H1 (cell line): ENCODE measurements around the gene ADAD2.

Source experiments
- BCL11A ChIP-seq, 2 experiments: IDR thresholded peaks; one replicate each; pipeline ENCODE4 v1.6.1; 2011; ENCODE audit warnings: low read depth in 2 of 2, low read length in 2 of 2, mild to moderate bottlenecking in 2 of 2
- EP300 ChIP-seq, 2 experiments: IDR thresholded peaks; 1 replicate in 1 of 2; 2 replicates in 1 of 2; pipeline ENCODE4 v1.6.1; 2011 to 2012; ENCODE audit warnings: low read depth in 2 of 2, low read length in 2 of 2, mild to moderate bottlenecking in 2 of 2, borderline replicate concordance in 1 of 2, inconsistent platforms in 1 of 2, moderate library complexity in 1 of 2
- EZH2 ChIP-seq: fragments of 200-600 bp; sonication (generic); IDR thresholded peaks from 2 replicates; pipeline ENCODE4 v1.7.1; 2012; ENCODE audit warnings: low read depth, mild to moderate bottlenecking, moderate library complexity, low read length, inconsistent platforms; ENCODE audit not compliant: severe bottlenecking
- GTF2F1 ChIP-seq: IDR thresholded peaks from 2 replicates; pipeline ENCODE4 v1.6.1; 2012; ENCODE audit warnings: low read depth, low read length, improper control_type of control experiment, borderline replicate concordance
- JUN ChIP-seq: IDR thresholded peaks from 2 replicates; pipeline ENCODE4 v1.6.1; 2011; ENCODE audit warnings: low read depth, mild to moderate bottlenecking, improper control_type of control experiment, low read length
- POLR2A ChIP-seq, 2 experiments: IDR thresholded peaks; 1 replicate in 1 of 2; 2 replicates in 1 of 2; pipeline ENCODE4 v1.6.1; 2011; ENCODE audit warnings: low read depth in 2 of 2, low read length in 2 of 2, mild to moderate bottlenecking in 2 of 2; ENCODE audit errors: control extremely low read depth in 1 of 2
- POLR2AphosphoS5 ChIP-seq: IDR thresholded peaks from 2 replicates; pipeline ENCODE4 v1.6.1; 2011; ENCODE audit warnings: low read depth, low read length
- POU5F1 ChIP-seq: IDR thresholded peaks from 2 replicates; pipeline ENCODE4 v1.6.1; 2011; ENCODE audit warnings: low read depth, mild to moderate bottlenecking, low read length, moderate library complexity
- RAD21 ChIP-seq, 2 experiments: IDR thresholded peaks in 1 of 2; conservative IDR thresholded peaks in 1 of 2; 2 replicates each; pipeline ENCODE4 v1.6.1; 2011; ENCODE audit warnings: low read depth in 2 of 2, low read length in 2 of 2, improper control_type of control experiment in 1 of 2, inconsistent platforms in 1 of 2, mild to moderate bottlenecking in 1 of 2, moderate library complexity in 1 of 2
- RFX5 ChIP-seq: IDR thresholded peaks from 2 replicates; pipeline ENCODE4 v1.6.1; 2011; ENCODE audit warnings: low read depth, low read length, improper control_type of control experiment, borderline replicate concordance
- TAF1 ChIP-seq: IDR thresholded peaks from 2 replicates; pipeline ENCODE4 v1.6.1; 2011; ENCODE audit warnings: mild to moderate bottlenecking, low read depth, low read length
- TF ChIP-seq, protein P1 (sequence below), 3 experiments: IDR thresholded peaks; 1 replicate in 2 of 3; 2 replicates in 1 of 3; pipeline versions ENCODE4 v1.5.1 to v1.6.1; 2011; ENCODE audit warnings: low read length in 3 of 3, mild to moderate bottlenecking in 3 of 3, inconsistent platforms in 2 of 3, low read depth in 1 of 3, moderate library complexity in 1 of 3; ENCODE audit not compliant: insufficient read depth in 1 of 3; ENCODE audit errors: control extremely low read depth in 1 of 3
- TF ChIP-seq, protein P2 (sequence below): IDR thresholded peaks from 2 replicates; pipeline ENCODE4 v1.6.1; 2012; ENCODE audit warnings: inconsistent platforms

DNA sequence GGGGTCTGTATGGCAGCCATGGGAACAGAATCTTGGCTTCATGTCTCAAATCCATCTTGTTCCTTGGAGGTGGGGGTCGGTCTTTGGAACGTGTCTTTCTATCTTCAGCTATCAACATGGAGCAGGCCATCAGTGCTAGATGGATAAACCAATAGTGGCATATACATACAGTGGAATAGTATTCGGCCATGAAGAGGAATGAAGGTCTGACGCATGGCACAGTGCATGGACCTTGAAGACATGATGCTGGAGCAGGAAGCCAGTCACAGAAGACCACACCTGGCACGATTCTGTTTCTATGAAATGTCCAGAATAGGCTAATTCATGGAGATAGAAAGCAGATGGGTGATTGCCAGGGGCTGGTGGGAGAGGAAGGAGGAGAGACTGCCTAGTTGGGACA, 41.1 kb downstream of the ADAD2 start:
- TF ChIP-seq, protein P1, sequence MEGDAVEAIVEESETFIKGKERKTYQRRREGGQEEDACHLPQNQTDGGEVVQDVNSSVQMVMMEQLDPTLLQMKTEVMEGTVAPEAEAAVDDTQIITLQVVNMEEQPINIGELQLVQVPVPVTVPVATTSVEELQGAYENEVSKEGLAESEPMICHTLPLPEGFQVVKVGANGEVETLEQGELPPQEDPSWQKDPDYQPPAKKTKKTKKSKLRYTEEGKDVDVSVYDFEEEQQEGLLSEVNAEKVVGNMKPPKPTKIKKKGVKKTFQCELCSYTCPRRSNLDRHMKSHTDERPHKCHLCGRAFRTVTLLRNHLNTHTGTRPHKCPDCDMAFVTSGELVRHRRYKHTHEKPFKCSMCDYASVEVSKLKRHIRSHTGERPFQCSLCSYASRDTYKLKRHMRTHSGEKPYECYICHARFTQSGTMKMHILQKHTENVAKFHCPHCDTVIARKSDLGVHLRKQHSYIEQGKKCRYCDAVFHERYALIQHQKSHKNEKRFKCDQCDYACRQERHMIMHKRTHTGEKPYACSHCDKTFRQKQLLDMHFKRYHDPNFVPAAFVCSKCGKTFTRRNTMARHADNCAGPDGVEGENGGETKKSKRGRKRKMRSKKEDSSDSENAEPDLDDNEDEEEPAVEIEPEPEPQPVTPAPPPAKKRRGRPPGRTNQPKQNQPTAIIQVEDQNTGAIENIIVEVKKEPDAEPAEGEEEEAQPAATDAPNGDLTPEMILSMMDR (IDR thresholded peaks at IDR 0.05; ENCODE audit: control extremely low read depth in 1 of 3, insufficient read depth in 1 of 3, low read depth in 1 of 3, low read length in 3 of 3): no peak
- TF ChIP-seq POU5F1: no peak
- TF ChIP-seq POLR2AphosphoS5: no peak
- no peak for TF ChIP-seq JUN
- no peak for TF ChIP-seq BCL11A (IDR thresholded peaks at IDR 0.05; ENCODE audit: low read depth in 2 of 2, low read length in 2 of 2)
- no peak for TF ChIP-seq RFX5
- no peak for TF ChIP-seq EZH2
- TF ChIP-seq EP300 (IDR thresholded peaks at IDR 0.05; ENCODE audit: borderline replicate concordance in 1 of 2, low read depth in 2 of 2, low read length in 2 of 2): no peak
- no peak for TF ChIP-seq GTF2F1
- no peak for TF ChIP-seq RAD21 (IDR thresholded peaks at IDR 0.05 in 1 of 2, conservative IDR thresholded peaks at IDR 0.05 in 1 of 2; ENCODE audit: low read depth in 2 of 2, low read length in 2 of 2)
- TF ChIP-seq, protein P2, sequence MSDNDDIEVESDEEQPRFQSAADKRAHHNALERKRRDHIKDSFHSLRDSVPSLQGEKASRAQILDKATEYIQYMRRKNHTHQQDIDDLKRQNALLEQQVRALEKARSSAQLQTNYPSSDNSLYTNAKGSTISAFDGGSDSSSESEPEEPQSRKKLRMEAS: no peak
- no peak for TF ChIP-seq TAF1
- TF ChIP-seq POLR2A (IDR thresholded peaks at IDR 0.05; ENCODE audit: control extremely low read depth in 1 of 2, low read depth in 2 of 2, low read length in 2 of 2): no peak
